Hematopoietic multipotent progenitor cell treated with erythropoietin and hydrocortisone succinate and interleukin-3 and kit ligand, for 6 days (in vitro differentiated cells): ENCODE results near the gene SVIL.
"Not testable (repeated sequence)": the region's sequence is repeated elsewhere in the genome, so short reads cannot be mapped to it uniquely, and the experiment has no call there.

Experiments used
- DNase-seq: peaks from one replicate; pipeline ENCODE4 v3.0.0-alpha.2; 2015

SVIL gene

DNA sequence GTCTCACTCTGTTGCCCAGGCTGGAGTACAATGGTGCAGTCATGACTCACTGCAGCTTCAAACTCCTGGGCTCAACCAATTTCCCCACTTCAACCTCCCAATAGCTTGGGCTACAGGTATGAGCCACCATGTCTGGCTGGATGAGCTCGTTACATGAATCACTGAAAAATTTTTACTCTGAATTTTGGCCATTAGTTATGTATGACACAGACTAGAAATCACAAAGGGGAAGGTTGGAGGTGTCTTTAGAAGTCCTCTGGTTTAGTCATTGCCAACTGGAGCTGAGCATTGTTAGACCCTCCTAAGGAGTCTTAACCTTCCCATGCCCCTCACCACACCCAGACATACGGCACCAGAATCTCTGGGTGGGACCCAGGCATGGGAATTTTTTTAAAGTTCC, 34.7 kb downstream of the SVIL start:
- DNase-seq = no peak

DNA sequence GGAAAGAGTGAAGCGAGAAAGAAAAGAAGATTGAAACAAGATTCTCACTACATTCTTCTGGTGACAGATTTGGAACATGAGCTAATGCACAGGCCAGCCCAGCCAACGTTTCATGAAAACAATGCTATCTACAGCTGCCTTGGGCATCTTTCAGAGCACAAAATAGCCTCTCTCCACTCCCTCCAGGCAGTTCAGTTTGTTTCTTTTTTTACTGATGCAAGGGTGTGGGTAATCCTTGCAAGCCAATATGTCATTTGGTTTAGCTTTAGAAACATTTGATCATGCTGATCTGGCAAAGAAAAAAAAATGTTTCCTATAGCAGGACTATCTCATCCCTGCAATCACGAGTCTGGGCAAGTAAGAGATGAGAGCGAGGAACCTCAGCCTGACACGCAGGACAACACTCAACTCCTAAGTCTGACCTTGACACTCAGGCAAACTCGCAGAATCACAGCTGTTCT, 35.9 kb downstream of the SVIL start:
- no peak for DNase-seq

DNA sequence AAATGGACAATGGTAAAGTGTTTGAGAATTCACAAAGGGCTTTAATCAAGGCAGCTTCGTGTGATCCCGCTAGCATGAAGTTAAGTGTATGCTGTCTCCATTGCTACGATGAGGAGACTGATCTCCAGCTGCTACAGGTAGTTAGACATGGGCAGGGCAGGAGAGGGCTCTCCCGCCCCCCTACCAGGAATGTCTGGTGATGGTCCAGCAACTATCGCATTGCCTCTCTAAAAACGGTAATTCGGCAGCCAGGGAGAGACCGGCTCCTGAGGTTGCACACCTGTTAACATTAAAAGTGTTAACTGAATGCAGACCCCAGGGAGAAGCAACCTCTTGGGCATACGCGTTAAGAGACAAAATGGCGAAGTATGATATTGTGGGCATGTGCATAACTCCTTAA, 37.9 kb downstream of the SVIL start:
- DNase-seq = no peak

DNA sequence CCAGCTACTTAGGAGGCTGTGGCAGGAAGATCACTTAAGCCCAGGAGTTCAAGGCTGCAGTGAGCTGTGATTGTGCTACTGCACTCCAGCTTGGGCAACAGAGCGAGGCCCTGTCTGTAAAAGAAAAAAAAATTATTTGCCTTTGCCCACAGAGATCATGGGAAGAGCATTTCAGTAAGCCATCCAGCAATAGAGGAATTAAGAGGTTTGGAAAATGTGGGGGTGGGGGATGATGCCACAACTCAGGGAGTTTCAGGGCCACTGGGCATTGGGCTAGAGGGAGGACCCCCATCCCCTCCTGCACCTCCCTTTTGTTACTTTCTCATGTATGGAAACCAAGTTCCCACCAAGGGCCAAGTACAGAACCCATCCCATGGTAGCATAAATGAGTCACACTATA, 38.4 kb downstream of the SVIL start:
- no peak for DNase-seq

DNA sequence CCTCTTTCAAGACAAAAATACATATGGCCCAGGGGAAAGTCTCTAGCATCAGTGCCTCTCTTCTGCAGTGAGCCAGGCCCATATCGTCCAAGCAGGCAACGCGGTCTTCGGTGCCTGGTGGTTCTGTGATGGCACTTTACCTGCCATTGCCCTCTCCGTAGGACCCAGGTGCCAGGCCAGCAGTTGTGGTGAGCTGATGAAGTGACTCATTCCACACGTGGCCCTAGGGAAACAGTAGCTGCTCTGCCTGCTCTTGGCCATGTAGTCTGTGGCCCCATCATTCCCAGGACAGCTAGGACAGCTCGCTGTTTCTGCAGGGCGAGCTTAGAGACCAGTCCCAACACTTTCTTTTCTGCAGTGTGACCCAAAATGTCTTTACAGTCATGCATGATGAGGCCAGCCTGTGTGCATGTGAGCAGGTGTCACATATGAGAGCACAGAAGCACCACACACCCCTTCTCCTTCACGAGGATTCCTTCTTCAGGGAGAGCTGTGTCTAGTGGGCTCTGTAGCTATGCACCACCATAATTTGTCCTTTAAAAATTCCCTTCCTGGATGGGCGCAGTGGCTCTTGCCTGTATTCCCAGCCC, 39.0 kb downstream of the SVIL start:
- DNase-seq = no peak

DNA sequence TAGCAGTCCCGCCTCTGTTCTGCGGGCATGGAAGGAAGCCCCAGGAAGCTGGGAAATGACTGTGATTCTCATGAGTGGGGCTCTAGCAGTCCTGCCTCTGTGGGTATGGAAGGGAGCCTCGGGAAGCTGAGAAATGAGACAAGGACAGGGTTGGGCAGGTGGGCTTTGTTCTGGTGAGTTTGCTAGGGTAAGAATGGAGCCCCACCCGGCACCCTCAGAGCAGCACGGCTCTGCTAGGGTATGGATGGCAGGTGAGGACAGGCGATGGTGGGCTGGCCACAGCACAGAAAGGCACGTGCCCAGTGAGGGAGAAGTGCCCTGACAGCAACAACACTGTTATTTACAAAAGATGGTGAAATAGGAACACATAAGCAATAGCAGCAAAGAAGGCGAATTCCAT, 39.6 kb downstream of the SVIL start:
- DNase-seq = no peak

DNA sequence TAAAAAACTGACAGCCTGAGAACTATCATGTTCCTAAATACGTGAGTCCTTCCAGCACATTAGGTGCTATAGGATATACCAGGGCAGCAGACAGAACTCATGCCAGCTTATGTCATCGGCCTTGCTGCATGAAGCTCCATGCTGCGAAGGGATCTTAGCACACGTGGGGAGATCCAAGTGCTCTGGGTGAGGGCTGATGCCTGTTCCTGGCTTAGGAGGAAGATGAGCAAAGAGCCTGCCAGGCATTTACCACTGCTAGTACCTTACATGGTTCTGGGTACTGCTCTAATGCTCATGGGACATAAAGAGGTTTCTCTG, 43.2 kb downstream of the SVIL start:
- no peak for DNase-seq

DNA sequence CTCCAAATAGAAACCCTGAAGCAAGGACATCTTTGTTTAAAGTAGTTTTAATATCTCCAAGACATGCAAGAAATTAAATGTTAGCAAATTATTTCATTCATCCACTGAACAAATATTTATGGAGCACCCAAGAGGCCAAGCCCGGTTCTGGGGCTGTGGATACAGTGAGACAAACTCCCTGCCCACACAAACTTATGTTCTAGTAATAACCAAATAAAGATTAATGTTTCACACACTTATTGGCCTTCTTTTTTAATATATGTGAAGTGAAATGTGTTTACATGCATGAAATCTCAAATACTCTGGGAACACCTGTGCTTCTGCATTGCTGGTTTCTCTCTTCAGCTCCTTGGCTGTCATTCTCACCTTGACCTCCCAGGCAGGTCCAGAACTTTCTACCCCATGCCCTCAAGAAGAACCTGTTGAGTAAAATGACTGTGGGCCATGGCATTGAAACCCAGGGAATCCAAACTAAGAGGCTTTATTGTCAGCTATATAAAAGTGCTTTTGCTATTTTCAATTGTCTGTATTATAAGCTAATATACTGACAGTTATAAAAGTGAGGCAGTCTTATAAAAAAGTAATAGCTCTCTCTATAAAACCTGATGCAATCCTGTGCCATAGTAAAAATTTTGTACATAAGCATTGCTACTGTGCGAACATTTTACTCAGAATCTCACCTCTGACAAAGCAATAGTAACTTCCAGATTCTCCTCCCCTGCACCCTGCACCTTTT, 43.7 kb downstream of the SVIL start:
- DNase-seq = no peak

DNA sequence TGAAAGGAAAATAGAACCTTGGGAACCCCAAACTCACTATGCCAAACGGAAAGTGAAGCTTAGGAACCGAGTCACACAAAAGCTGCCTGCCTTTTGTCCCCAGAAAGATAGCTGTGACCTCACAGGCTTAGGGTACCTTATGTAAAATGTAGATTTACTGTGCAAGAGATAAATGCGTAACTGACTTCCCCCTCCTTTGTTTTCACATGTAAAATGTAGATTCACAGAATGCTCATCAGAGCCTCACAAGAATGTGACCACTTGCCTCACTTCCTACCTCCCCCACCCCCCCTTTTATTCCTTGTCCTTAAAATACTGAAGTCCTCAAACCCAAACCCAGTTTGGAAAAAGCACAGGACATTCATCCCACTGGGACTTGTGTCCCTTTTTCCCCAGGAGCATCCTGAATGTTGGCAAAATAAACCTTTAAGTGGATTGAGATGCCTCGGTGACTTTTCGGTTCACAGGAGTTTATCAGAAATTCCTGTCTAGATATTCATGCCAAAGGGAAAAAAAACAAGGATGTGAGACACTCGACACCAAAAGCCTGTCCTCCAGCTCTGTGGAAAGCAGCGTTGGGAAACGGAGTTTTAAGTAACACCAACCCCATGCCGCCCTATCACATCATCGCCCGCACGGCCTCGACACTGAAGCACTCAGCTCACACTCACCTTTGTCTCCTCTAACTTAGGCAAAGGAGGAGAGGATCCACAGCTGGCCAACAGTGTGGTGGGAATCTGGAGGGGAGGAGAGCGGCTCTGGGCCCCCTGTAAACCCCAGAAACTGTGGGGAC, 45.9 kb downstream of the SVIL start:
- DNase-seq = peak; percentile 2

DNA sequence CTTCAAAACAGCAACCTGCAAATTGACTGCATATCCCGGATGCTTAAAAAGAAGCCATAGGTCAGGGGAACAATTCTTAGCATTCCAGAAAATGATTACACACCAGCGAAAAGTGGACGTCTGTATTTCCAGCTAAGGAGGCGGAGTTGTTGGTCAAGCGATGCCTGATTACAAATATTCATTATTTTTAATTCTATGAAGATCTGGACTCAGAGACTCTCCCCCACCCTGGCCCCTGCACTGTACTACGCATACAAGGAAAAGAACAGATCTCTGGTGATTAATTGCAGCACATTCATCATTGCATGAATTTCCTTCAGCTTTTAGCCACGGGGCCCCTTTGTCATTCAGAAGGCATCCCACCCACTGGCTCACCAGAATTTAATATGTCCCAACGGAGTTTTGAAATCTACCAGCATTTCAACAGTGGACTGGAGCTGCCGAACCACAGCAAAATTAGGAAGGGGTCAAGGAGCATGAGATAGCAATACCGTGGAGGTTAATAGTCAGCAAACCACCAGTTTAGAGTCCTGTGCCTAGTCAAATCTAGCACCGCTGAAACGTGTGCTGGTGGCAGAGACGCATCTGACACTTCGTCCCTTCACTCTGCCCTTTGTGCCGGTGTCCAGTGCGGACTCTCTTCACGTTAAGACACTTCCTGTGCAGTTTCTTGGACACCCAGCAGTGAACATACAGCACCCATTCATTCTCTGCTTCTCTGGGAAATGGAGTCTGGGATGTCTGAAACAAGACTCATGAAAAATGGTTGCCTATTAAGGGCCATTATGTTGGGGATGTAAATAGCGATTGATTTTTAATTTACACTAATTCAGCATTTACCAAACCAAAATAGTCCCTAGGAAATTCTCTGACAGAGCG, 46.8 kb downstream of the SVIL start:
- DNase-seq = not testable (repeated sequence)

DNA sequence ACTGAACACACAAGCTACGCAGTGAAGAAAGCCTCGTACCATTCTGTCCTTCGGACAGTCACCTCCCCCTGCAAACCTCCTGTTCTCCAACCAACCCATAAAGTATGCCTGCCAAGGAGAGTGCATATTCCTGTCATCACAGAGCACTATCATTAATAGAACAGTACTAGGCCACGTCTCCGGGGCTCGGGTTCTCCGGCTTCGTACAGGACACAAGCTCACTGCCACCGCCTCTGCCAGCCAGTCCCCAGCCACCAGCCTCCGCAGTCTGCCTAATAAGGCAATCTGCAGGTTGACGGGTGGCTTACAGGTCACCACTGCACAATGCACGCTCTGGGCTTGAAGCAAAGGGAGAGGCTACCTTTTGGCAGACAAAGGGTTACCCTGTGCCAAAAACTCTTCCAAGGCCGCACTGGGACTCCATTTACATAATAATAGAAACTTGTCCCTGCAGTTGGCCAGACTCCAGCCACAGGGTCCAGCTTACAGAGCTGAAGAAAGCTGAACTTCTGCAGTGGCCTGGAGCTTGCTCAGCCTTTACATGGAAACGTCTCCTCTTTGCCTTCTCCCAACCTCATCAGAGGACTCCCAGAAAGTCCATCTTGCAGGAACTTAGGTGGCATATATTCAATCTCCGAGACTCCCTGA, 47.5 kb downstream of the SVIL start:
- not testable (repeated sequence) for DNase-seq

DNA sequence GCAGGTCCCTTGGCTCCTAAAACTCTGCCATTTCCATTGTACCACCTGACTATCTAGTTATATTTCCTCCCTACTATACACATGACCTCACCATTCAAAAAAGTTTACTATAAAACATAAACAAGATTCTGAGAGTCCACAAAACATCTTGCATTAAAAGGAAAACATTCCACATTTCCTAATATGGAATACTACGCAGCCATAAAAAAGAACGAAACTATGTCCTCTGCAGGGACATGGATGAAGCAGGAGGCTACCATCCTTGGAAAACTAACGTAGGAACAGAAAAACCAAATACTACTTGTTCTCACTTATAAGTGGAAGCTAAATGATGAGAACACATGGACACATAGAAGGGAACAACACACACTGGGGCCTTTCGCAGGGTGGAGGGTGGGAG, 48.3 kb downstream of the SVIL start:
- DNase-seq = no peak

DNA sequence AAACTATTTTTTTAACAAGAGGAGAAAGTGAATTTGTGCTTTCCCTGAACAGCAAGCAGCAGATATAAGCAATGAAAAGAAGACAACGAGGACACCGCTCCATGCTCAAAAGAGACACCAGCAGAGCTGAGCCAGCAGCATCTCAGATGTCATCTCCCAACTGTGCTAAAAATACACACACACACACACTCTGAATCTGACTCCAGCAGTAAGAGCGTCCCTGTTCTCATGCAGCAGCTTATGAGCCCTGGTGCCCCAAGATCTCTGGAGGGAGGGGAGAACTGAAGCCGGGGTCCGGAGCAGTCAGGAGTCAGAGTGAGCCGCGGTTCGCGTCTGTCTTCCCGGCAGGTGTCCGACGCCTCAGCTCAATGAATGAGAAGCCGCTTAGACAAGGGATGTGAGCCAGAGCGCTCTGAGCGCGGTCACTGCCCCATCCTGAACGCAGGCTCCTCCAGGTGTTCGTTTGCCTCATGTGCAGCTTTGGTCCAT, 49.2 kb downstream of the SVIL start:
- no peak for DNase-seq

DNA sequence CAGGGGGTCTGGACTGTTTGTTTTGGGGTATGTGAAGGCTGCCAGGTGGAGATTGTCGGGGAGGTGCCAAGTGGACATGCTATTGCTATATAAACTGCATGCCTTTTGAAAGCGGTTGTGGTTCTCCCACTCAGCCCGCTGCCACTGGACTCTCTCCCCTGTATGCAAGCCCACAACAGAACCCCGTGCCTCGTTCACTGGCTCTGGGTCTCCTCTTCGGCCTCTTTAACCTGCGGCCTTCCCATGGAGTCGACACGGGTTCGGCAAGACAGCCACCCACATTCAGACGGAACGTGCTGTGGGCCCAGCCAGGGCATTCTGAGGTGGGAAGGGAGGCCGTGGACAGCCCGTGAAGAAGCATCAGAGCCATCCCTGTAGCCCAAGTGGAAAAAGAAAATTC, 50.3 kb downstream of the SVIL start:
- no peak for DNase-seq

DNA sequence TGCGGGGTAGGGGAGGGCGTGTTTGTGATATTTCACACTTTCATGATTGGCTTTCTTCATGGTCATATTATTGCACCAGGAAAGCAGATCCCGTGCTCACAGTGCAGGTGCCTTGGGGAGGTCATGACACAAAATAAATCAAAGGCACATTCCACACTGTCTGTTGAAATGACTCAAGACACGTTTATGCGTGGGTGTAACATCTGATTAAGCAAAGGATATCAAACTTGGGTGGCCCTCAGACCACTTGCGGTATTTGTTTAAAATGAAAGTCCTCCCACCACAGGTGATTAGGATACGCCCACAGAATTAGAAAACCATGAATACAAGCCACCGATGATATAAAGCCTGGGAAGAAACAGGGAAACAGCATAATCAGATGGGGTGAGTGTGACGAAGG, 51.1 kb downstream of the SVIL start:
- DNase-seq = no peak

DNA sequence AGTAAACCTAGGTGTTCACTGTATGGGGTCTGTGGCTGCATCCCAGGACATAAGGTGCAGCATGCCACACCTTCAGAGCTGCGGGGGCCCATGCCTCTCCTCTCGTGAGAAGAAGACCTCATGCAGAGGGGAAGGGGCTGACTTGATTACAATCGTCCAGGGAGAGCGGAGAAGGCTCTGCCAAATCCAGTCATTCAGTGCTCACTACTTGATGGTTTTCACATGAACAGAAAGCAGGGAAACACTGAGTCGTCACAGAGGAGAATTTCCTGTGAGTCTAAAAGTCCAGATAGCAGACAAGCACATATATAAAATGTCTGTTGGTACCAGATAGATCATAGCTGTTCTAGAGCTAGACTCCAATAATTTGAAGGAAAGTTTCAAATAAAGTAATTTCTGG, 52.0 kb downstream of the SVIL start:
- not testable (repeated sequence) for DNase-seq

DNA sequence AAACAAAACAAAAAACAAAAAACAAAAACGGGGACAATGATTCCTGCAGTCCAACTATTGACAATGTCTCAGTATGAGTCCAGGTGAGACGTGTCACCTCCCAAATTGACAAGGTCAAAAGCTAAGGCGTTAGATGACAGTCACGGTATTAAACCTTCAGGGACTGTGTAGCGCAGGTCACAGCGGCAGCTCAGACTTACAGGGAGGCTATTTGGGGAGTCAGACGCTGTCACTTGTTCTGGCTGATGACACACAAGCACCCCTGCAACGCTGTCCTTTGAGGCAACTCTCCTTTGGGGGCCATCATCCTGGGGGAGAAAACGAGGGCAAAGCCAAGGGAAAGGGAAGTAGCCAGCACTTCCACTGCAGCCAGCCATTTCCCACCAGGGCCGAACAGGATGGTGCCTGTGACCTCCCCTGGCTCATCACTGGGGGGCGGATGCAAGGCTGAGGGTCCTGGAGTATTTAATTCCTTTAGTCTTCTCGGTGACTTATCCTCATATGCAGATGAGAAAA, 55.3 kb downstream of the SVIL start:
- DNase-seq = no peak

DNA sequence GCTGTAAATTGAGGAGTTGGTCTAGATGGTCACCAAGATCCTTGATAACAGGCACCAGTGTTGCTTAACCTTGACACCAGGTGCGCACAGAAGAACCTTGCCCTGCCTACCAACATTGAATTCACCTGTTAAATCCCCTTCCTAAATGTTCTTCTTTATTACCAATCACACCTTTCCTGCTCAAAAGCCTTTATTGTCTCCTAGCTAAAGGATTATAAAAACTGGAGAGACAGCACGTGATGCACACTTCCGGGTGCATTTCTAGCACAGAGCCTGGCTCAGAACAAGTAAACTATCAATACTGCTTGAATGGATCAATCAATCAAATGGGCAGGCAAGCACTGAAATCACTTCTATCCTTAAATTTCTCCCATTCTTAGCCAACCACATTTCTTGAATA, 56.3 kb downstream of the SVIL start:
- DNase-seq = no peak

DNA sequence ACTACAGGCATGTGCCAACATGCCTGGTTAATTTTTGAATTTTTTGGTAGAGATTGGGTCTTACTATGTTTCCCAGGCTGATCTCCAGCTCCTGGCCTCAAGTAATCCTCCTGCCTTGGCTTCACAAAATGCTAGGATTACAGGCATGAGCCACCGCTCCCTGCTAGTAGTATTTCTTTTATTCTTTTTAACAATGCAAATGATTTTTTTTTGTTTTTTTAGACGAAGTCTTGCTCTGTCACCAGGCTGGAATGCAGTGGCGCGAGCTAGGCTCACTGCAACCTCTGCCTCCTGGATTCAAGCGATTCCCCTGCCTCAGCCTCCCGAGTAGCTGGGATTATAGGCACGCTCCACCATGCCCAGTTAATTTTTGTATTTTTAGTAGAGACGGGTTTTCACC, 58.1 kb downstream of the SVIL start:
- no peak for DNase-seq

DNA sequence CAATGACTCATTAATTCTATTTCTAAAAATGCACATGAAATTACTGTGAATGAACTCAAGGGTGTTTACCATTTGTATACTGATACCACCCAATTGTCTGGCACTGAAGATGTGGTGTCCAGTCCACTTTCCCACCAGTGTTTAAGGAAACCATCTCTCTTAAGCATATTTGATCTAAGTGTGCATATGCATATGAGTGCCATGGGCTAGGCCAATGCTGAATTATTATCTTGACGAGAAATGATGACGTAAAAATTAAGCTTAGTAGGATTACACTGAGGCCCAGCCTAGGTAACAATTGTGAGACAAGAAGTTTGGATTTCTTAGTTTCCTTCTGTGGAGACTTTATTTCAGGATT, 59.7 kb downstream of the SVIL start:
- no peak for DNase-seq

DNA sequence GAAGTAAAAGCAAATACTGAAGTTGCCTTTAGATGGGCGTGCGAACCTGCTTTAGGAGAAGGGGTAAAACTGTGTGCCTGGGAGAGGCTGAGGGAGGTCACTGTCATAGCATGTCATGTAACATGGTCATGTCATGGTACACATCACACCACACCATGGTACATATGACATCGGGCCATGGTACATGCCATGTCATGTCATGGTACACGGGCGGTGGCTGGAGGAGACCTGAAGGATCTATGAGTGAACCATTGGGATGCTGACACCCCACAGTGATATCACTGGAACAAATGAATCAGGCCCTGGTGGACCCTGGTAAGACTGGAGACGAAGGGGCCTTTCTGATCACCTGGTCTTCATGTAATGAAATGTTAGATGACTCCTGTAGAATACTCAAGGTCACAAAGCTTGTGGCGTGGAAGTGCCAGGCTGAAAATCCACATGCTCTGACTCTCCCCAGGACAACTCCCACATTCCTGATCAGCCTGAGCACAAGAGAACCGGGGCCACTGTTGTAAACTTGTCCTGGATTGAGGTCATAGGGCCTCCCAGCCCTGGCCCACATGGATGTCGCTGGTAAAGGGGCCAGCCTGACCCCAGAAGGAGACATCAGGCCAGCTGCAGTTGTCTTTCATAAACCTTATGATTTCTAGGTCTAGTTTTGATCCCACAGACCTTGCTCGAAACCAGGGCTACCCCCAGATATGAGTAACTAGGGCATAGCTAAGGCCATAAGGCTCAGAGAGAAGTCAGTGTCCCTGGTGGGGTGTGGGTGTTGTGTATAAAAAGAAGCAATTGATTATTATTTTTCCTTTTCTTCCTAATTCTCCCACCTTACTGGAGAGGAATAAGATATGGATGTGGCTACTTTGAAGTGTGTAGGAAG, 60.3 kb downstream of the SVIL start:
- DNase-seq = not testable (repeated sequence)
